Measurements from ENCODE around the gene MRPL38.
"Not testable (repeated sequence)": the region's sequence is repeated elsewhere in the genome, so short reads cannot be mapped to it uniquely, and the experiment has no call there.

Gene MRPL38

GRCh38 chr17:75855310-75856061 is 49.2 kb downstream of the MRPL38 start, which contains the start of gene WBP2:
TSS of gene WBP2 (minus strand) at chr17:75855335. CDS start at chr17:75855297, 38 bp downstream.
- peak; percentile 99 for DNase-seq (ENCODE audit: low read depth, low spot score)

GRCh38 chr17:75854881-75855309 is 49.8 kb downstream of the MRPL38 start:
- no peak for DNase-seq (ENCODE audit: low read depth, low spot score)

DNA sequence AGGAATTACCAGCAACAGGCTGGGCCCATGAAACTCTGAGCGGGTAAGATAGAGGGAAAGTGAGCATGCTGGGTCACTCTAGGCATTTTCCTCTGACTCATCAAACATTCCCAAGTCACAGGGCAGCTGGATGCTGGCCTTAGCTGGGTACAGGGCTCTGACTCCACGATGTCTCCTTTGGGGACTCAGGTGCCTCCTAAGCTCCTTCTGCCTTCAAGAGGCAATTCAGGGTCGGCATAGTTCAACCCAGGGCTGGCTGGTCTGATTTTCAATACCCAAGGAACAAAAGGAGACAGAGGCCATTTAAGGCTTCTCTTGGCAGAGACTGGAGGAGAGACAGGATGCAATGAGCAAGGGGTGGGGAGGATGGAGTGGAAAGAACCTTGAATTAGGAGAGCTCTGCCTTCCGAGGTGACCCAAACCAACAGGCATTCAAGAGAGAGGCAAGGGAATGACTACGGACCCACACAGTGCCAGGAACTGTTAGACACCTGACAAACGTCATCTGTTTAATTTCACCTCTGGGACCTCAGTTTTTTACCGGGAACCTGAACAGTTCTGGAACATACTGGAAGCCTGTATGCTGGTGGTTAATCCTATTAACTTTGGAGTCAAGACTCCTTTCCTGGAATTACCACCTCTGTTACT is 50.5 kb downstream of the MRPL38 start:
- DNase-seq (ENCODE audit: low read depth, low spot score) = no peak

DNA sequence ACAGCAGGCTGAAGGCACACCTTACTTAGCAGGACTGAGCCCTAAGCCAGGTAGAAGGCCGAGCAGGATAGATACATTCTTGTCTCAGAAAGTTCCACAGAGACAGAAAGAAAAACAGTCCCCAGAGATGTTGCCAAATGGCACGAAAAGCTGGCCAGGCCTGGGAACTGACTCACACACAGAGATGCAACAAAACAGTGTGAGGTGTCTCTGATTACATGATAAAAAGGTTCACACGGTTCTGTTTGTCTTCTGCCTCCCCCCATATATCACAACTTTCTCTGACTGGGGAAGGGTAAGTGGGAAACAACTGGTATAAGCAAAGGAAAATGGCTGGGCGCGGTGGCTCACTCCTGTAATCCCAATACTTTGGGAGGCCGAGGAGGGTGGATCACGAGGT is 51.3 kb downstream of the MRPL38 start:
- no peak for DNase-seq (ENCODE audit: low read depth, low spot score)

DNA sequence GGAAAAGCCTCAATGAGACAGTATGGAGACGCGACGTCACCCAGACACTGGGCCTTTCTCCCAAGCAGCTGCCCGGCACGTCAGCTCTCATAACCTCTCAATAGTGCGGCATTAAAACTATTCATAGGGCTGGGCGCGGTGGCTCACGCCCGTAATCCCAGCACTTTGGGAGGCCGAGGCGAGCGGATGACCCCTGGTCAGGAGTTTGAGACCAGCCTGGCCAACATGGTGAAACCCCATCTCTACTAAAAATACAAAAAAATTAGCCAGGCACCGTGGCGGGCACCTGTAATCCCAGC is 53.0 kb downstream of the MRPL38 start:
- DNase-seq (ENCODE audit: low read depth, low spot score) = not testable (repeated sequence)

DNA sequence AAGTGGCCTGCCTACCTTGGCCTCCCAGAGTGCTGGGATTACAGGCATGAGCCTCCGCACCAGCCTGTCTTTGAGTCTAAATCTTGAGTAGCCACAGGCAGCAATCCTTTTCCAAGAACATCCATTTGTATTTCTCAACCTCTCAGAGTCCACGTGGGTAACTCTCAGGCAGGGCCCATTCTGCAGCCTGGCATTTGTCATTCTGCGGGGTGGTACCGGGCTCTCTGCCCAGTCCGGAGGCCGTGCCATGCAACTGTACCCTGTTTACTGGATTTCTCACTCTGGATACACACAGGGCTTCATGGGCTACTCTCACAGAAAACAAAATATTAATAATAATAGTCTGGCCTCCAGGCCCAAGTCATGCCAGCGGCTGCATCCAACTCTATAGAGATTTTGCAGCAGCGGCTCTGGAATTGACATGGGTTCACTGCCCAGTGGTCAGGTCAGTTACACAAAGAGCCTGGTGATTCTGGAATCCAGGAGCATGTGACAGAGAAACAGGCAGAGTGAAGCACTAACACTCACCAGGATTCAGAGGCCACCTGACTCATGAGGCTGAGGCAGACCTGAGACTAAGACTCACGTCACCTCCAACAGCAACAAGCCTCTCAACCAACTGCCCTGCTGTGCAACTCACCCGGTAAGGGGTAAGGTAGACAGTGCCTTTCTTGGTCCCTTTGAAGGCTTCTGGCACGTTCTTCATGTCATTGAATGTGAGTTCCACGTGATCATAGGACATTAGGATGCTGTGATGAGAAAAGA is 53.6 kb downstream of the MRPL38 start:
- DNase-seq (ENCODE audit: low read depth, low spot score) = no peak

- no peak for DNase-seq (ENCODE audit: low read depth, low spot score)
Measured at GRCh38 chr17:75849724-75850123, 55.0 kb downstream of the MRPL38 start.

- no peak for DNase-seq (ENCODE audit: low read depth, low spot score)
Measured at GRCh38 chr17:75849279-75849646, 55.4 kb downstream of the MRPL38 start.
